ENCODE data around the gene NR1H2.
"Not testable (repeated sequence)": the region's sequence is repeated elsewhere in the genome, so short reads cannot be mapped to it uniquely, and the experiment has no call there.

Gene NR1H2

DNA sequence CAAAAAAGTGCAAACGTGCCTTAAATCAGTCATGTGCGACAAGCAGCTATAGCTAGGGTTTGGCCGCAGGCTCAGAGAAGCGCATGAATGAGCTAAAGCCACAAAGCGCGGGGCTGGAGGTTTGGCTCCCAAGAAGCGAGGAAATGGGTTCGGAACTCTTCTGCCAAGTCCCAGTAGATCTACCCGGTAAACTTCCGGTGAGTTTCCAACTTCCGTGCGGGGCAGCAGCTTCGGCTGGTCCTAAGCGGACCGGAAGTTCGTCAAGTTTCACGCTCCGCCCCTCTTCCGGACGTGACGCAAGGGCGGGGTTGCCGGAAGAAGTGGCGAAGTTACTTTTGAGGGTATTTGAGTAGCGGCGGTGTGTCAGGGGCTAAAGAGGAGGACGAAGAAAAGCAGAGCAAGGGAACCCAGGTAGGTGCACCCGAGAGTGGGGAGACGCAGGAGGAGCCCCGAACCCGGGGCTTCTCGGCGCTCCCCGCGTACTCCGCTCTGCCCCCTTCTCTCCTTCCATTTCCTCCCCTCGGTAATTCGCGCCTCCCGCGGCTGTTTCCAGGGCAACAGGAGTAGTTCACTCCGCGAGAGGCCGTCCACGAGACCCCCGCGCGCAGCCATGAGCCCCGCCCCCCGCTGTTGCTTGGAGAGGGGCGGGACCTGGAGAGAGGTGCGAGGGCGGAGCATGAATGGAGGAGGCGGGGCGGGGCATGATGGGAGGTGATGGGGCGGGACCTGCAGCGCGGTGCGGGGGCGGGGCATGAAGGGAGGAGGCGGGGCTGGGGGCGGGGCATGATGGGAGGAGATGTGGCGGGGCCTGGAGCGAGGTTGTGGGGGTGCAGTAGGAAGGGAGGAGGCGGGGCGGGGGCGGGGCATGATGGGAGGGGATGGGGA, at the start of gene NR1H2:
Gene NR1H2 (plus strand): TSS at position 292 of the 885 bp plus-strand sequence. CDS start 1,149 bp downstream, outside the sequence.
- peak; percentile 91 for DNase-seq (ENCODE audit: low spot score)

DNA sequence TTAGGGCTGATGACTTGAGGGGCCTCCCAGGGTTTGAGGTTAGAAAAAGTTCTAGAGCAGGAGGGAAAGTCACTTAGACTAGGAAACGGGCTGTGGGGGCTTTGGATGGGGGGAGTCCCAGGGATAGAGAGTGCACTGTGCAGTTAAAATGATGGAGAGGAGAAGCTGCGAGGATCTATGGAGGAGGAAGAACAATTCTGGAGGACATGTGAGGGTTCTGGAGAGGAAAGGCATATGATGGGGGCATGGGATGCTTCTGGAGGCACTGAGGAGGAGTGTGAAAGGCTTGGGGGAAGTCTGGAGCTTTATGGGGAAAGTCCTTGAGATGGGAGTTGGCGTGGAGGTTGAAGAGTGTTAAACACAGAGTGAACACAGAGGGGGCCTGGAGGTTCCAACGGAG, 49.2 kb upstream of the NR1H2 start:
- no peak for DNase-seq (ENCODE audit: low spot score)

DNA sequence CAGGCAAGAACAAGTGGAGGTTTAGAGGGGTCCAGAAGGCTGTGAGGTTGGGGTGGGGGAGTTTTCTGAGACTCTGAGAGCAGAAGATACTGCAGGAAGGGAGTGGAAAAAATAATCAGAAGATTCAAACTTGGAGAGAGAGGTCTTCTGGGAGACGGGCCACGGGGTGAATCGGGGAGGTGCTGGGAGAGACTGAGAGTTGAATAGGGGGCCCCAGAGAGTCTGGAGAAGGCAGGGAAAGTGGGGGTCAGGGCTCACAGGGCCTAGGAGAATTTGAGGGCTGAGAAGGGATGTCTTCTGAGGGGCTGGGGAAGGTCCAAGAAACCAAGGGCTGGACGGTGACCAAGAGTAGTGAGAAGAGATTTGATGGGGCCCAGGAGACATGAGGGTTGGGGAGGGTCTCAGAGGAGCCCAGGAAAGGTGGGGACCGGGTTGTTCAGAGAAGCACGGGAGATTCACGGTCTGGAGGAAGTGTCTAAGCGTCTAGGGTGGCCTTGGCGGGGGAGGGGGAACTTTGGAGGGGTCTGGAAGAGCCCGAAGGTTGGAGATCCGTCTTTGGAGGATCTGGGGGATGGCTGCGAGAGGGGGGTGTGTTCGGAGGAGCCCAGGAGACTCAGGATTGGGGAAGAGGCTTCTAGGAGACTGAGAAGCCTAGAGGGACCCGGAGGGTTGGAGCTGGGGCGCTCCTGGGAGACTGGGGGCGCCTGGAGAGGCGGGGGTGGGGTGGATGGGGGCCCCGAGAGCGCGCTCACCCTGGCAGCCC, 48.6 kb upstream of the NR1H2 start:
- DNase-seq (ENCODE audit: low spot score): no peak

DNA sequence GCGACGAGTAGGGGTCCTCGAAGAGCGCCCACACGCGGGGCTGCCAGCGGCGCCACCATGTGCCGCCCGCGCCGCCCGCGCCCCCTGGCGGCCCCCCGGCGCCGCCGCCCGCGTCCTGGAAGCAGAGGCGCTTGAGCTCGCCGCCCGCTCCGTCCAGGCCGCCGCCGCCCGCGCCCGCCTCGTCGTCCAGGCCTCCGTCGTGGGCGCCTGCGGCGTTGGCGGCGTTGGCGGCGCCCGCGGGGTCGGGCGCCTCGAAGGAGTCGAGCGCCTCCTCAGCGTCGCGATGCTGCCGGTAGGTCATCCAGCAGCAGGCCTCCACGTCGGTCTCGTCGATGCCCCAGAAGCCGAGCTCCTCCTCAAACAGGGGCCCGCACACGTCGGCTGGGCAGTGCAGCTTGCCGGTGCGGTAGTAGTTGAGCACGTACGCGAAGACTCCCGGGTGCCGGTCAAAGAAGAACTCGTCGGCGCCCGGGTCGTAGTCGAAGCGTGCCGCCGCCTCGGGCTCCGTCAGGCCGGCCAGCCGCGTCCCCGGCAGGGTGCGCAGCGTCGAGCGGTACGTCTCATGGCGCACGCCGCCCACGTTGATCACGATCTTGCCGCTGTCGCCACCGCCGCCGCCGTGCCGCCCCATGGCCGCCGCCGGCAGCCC, 47.9 kb upstream of the NR1H2 start:
- no peak for DNase-seq (ENCODE audit: low spot score)

DNA sequence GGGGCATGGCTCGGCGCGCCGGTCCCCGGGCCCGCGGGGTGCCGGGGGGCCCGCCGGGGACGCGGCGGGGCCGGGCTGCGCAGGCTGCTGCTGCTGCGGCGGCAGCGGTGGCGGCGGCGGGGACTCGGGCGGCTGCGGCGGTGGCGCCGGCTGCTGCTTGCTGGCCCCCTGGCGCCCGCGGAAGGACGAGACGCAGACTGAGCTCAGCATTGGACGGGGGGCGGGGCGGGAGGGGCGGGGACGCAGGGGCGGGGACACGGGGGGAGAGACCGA, 47.4 kb upstream of the NR1H2 start:
- no peak for DNase-seq (ENCODE audit: low spot score)

DNA sequence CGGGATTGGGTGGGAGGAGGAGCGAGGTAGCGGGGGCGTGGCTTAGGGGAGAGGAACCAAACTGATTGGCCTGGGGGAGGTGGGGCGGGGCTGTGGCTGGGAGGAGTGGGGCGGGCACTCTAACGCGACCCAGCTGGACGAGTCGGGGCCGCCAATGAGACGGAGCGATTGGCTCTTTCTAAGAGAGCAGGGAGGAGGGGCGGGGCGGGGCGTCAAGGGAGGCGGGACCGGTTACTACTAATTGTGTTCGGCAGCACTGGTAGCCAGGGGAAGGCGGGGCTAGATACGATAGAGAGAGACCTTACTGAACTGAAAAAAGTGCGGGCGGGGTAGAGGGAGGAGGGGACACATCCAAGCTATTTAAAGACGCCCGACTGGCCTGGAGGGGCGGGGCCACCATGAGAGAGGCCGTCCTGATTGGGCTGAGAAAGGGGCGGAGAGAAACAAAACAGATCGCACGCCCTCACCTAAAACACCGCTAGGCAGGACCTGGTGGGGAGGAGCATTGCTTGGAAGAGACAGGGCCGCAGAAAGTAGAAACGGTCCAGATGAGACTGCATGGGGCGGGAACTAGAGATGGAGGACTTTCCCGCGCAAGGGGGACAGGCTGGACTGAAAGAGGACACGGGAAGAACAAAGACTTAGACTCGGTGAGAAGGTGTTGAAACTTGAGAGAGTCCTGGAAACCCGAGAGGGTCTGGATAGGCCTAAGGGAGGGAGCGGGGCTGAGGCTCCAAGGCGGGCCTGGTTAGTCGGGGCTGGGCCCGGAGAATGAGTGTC, 46.9 kb upstream of the NR1H2 start, which contains the start of gene KCNC3:
Gene KCNC3 (minus strand): TSS at position 232 of the 780 bp plus-strand sequence. CDS start 295 bp downstream, outside the sequence.
- peak; percentile 99 for DNase-seq (ENCODE audit: low spot score)

DNA sequence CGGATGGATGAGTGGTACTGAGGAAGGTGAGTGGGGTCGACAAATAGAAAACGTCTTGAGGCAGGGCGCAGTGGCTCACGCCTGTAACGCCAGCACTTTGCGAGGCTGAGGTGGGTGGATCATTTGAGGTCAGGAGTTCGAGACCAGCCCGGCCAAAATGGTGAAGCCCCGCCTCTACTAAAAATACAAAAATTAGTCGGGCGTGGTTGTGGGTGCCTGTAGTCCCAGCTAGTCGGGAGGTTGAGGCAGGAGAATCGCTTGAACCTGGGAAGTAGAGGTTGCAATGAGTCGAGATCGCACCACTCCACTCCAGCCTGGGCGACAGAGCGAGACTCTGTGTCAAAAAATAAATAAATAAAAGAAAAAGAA, 46.3 kb upstream of the NR1H2 start:
- DNase-seq (ENCODE audit: low spot score): not testable (repeated sequence)

DNA sequence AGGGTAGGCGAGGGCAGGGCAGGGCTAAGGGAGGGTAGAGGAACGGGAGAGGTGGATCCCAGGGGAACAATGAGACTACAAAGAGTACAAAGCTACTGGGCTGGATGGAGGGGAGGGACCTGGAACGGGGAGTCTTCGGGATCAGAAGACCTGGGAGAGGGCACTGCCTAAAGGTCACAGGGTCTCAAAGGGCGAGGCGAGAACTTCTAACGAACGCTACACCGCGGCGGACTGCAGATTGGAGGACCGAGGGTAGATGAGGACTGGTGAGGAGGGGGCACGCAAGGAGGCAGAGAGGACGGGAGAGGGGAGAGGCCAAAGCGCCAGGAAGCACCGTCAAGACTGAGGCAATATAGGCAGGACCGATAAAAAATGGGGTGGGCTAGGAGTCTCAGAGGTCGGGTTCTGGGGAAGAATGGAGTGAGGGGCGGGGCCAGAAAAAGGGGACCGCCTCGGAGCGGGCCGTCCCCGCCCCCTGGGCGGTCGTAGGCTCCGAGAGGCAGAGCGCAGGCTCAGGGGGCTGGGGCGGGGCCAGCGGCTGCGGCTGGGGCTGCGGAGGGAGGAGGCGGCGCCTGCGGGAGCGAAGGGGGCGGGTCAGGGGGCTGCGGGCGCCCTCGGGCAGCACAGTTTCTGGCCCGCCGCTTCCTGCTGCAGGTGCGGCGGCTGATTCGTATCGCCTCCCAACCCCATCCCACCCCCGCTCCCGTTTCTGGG, 45.7 kb upstream of the NR1H2 start:
- DNase-seq (ENCODE audit: low spot score): peak; percentile 90

DNA sequence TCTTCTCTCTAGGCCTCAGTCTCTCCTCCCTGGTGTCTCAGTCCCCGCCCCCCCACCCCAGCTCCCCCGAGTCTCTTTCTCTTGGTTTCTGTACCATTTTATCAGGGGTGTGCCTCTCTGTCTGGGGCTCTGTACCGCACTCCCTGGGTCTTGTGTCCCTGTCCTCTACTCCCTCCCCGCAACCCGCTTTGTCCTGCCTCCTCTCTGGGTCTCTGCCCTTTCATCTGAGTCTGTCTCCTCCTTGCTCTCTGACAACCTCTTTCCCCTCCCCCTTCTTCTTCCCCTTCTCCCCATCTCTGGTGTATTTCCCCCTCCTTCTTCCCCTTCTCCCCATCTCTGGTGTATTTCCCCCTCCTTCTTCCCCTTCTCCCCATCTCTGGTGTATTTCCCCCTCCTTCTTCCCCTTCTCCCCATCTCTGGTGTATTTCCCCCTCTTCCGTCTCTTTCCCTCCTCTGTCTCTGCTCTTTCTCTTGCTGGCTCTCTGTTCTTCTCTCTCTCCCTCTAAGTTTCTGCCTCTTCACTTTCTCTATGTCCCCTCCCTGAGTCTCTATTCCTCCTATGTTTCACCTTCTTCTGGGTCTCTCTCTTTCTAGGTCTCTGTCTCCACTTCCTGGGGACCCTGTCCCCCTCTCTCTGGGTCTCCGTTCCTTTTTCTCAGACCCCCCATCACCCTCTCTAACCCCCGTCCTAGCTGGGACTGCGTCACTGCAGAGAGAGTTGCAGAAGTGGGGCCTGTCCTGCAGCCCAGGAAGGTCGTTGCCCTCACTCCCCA, 44.9 kb upstream of the NR1H2 start:
- DNase-seq (ENCODE audit: low spot score): no peak

DNA sequence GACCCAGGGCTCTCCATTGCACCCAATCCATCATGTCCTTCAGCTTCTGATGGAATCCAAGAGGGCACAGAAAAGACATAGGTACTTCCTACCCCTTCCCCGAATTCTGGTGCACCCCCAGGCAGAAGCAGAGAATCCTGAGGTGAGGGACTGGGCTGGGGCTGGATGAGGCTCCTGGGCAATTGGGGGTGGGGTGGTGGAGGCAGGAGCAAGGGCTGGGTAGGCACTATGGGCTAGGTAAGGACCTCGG, 44.3 kb upstream of the NR1H2 start:
- DNase-seq (ENCODE audit: low spot score): no peak

DNA sequence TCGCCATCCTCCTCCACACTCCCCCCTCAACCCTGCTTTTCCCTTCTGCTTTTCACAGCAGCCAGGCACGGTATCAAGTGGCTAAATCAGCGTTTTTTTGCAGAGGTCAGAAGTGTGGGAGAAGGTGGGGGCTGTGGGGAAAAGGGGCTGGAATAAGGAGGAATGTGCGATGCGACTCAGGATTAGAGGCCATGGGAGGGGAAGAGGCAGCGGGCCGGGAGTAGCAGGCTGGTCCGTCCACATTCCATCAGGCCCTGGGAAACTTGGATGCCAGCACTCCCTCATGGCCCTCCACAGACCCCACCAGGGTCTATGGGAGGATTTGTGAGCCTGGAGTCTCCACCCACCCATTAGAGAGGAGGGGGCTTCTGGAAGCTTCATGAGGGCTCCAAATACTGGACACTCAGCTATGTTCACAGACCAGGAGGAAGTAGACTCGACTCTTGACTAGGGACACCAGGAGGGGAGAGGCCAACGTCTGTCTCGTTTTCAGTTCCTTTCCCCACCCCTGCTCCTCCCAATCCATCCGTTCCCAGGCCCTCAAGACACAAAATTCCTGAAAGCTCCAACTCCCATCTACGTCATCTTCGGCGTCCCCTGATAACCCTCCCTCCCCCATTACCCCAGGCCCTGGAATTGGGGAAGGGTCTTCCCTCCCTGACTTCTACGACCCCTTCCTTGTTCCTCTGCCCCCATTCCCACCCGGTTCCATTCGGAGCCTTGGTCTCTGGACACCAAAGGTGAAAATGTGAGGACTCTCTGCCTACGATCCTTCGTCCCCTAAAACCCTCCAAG, 43.8 kb upstream of the NR1H2 start:
- DNase-seq (ENCODE audit: low spot score): no peak

DNA sequence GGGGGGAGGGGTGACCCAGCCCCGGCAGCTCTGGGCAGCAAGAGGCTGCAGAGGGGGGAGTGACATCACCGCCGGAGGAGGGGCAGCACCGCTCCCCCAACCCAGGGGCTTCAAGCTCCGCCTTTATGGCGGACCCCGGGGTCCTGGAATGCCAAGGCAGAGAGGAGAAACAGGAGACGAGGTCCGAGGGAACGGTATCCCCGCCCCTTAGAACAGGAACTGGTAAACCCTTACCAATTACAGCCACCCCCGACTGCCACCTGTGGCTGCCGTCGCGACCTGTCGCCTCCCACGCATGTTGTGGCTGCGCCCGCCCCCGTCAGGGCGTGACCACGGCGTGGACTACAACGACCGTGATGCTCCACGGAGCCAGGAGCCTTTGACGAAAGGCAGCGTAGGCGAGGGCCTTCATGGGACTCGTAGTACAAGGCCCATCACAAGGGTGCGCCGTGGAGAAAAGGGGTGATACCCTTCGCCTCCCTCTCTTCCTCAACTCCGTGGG, 43.0 kb upstream of the NR1H2 start:
- DNase-seq (ENCODE audit: low spot score): peak; percentile 83

DNA sequence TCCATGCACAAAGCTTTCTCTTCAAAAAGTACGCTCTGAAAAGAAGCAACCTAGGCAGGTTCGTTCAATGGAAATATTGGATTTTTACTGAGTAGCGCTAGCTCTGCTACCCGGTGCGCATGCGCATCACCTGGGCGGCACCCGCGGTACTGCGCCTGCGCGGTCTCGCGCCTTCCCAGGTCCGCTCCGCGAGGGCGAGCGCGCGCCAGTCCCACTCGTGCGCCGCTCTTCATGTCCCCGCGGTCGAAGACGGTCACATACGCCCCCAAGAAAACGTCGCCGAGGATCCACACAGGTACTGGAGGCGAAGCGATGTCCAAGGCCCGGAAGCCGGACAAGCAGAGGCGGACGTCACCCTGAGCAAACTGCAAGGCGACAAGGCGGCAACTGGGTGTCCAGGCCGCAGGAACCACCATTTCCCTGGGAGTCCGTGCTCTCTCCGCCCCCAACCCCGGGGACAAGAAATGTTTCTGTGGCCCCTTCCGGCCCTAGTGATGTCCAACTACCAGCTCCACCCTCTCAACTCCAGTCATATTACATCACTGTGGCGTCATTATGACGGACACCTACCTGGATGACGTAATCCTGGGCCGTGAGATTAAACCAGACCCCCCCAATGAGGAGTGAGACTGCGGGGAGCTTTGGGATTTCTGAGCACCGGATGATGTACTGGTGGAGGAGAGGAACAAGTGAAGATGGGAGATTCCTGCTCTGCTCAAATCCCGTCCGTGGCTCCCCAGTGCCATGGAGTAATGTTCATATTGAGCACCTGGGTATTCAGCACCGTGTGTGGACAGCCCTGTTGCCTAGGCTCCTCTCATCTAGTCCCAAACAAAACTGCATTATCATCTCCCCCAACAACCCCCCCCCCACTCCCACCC, 42.3 kb upstream of the NR1H2 start:
- peak; percentile 96 for DNase-seq (ENCODE audit: low spot score)

DNA sequence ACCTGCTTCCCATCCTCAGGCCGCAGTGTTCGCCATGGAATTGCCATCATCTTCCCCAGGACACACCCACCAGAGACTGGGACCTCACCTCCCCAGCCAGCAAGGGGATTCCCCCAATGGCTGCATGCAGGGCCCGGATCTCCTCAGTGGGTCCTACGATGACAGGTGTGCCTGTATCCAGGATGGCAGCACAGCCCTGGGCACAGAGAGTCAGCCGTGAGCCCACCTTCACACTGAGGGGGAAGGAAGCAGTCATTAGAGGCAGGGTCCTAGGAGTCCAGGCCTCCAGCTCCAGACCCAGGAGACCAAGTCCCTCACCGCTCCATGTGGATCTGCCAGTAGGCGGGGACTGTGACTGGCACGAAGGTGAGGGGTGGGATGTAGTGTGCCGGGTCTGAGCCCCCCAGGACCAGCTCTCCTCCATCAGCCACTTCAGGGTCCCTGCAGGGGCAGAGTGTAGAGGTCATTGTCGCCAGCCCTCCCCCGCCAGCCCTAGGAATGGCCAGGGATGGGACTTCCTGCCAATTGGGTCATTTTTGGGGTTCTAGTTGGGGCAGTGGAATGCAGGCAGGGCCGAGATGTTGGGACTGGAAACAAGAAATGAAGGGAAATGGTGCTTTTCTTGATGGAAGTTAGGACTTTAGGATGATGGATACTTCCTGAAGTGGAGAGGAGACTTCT, 41.4 kb upstream of the NR1H2 start:
- DNase-seq (ENCODE audit: low spot score): no peak

DNA sequence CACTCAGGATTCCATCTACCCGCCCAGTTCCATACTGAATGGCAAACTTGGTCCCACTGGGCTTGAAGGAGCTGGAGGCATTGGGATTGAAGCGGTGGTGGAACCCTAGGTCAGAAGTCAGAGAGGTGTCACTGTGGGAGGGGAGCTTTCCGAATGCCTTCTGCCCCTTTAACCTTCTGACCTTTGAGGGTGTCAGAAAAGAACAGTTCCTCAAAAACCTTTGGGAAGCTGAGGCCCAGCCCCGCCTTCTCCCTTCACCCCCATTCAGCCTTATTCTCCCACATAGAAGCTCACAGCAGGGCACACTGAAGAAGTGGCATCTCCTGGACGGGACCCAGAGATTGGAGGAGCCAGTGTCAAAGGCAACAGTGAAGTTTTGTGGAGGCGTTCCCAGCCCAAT, 39.2 kb upstream of the NR1H2 start:
- DNase-seq (ENCODE audit: low spot score): not testable (repeated sequence)

DNA sequence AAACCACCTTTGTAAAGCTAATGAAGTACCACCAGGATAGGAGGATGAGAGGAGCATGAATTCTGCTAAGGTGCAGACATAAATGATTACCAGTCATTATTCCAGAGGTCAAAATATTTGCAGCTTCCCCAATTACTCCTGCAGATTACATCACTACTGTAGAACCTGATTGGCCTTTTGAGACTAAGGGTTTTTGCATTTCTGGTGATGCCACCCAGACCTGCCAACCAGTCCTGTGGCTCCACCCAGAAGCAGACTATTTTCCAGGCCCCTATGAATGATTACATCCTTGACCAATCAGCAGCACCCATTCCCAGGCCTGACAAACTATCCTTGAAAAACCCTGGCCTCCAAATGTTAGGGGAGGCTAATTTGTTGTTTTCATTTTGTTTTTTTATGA, 35.9 kb upstream of the NR1H2 start:
- no peak for DNase-seq (ENCODE audit: low spot score)

DNA sequence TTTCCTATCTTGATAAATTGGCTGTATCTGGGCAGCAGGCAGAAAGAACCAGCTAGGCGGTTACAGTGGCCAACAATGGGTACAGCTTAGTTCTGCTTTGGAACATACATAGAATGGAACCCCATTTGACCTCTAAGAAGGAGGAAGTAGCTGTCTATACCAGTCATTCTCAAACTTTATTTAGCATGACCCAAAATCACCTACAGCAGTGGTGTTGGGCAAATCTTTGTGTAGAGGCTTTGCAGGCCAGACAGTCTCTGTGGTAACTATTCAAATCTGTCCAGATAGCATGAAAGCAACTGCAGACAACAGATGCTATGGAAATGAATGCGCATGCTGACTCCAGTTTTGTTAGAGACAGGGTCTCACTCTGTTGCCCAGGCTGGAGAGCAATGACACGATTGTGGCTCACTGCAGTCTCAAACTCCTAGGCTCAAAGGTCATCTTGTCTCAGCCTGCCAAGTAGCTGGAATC, 35.1 kb upstream of the NR1H2 start:
- peak; percentile 52 for DNase-seq (ENCODE audit: low spot score)

DNA sequence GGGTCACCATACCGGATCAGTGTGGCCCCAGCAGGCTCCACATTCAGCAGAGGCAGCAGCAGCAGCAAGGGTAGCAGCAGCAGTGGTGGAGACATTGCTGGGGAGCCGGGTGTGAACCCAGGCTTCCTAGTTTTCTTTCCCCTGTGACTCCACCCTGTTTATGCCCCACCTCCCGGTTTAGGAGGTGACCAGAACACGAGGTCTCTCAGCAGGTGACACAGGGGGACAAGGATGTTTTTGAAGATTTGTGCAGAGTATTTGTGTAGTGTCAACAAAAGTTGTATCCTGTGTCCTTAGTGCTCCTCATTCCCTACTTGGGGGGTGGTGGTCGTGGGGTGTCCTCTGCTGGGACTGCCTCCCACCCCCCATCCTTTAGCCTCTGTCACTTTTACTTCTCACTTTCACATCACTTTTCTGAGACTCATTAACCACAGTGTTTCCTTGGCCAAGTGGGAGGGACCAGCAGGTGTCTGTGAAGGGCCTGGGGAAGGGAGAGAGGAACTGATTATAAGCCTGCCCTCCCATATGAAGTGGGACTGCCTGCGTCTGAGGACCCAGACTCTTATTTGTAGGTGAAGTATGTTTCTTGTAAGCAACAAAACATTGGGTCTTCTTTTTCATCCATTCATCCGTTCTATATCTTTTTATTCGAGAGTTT, 31.5 kb upstream of the NR1H2 start:
- peak; percentile 76 for DNase-seq (ENCODE audit: low spot score)

All from germinal center (tissue), 1 donor.